GM18526 (cell line): Measurements from ENCODE around the gene EMX1.

Source experiments
- POLR2A ChIP-seq: IDR thresholded peaks from 3 replicates; pipeline ENCODE4 v1.6.1; 2011; ENCODE audit not compliant: insufficient read length; ENCODE audit errors: extremely low read depth

EMX1 gene

DNA sequence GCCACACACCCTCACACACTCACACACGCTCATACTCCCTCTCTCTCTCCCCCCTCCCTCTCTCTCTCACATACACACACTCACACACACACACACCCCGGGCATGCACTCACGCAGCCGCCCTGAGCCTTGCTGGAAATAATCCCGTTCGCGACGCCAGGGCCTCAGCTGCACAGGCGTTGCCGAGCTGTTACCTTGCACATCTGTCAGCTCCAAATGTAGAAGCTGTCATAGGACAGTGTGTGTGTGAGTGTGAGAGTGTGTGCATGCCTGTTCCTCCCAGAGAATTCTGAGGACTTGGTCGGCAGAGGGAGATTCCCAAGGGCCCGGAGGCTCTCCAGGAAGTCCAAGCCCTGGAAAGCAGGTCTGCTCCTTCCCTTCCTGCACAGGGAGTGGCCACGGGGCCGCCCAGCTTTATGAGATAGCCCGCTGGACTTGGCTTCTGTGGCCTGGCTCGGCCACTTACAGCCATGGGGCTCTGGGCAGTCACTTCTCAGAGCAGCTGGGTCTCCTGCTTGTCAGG lies 21.5 kb upstream of the EMX1 start:
- no peak for TF ChIP-seq POLR2A

- TF ChIP-seq POLR2A = no peak
These were observed 20.9 kb upstream of the EMX1 start for GRCh38 chr2:72896446-72896845.

- TF ChIP-seq POLR2A = no peak
These were observed 19.3 kb upstream of the EMX1 start for GRCh38 chr2:72897785-72898584.

DNA sequence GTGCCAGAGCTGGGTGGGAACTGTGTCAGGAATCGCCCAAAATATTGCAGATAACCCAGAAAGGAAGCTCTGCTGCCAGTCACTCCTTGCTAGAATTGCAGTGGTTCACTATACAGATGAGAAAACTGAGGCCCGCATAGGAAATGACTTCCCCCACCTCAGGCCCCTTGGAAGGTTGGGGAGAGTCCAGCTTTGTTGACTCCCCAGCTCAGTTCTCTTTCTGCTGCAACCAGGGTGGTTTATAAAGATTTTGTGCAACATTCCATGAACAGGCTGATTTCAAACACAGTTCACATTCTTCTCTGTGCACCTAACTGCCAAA lies 18.8 kb upstream of the EMX1 start:
- TF ChIP-seq POLR2A = no peak

DNA sequence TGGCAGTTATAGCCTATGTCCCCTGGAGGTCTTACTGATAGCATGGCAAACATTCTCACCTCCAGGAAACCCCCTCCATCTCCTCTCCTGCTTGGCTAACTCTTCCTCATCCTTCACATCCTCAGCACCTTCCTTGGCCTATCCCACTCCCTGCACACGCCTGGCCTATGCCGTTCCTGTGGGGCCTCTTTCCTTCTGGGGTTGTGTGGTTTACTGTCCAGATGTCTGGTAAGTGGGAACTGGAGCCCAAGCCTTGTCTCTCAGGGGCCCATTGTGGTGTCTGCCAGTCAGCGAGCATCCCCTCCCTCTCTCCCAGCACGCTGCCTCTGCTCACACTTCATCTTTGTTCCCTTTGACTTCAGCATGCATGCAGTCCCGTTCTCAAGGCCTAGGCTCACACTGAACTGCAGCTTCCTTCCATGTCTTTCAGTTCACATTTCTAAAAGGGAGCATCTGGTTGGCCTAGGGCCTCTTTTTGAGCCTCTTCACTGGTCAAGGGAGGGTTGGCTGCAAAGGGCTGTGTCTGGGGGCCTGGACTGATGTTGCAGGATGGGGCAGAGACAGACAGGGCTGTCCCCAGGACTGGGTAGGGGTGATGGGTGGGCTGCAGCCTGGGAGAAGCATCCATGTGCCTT lies 17.0 kb upstream of the EMX1 start:
- no peak for TF ChIP-seq POLR2A

GRCh38 chr2:72901426-72901825 lies 15.9 kb upstream of the EMX1 start:
- TF ChIP-seq POLR2A = no peak

DNA sequence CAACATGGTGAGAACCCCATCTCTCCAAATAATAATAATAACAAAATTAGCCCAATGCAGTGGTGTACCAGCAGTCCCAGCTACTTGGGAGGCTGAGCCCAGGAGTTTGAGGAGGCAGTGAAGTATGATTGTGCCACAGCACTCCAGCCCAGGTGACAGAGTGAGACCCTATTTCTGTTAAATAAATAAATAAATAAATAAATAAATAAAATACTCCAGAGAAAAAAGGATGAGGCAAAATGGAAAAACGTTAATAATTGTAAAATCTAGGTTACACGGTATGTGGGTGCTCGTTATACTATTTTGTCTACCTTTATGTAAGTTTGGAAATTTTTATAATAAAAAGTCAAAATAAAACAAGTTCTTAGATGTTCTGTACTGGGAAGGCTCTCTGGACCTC lies 8.6 kb upstream of the EMX1 start:
- TF ChIP-seq POLR2A = no peak

GRCh38 chr2:72911256-72911655 lies 6.1 kb upstream of the EMX1 start:
- no peak for TF ChIP-seq POLR2A

DNA sequence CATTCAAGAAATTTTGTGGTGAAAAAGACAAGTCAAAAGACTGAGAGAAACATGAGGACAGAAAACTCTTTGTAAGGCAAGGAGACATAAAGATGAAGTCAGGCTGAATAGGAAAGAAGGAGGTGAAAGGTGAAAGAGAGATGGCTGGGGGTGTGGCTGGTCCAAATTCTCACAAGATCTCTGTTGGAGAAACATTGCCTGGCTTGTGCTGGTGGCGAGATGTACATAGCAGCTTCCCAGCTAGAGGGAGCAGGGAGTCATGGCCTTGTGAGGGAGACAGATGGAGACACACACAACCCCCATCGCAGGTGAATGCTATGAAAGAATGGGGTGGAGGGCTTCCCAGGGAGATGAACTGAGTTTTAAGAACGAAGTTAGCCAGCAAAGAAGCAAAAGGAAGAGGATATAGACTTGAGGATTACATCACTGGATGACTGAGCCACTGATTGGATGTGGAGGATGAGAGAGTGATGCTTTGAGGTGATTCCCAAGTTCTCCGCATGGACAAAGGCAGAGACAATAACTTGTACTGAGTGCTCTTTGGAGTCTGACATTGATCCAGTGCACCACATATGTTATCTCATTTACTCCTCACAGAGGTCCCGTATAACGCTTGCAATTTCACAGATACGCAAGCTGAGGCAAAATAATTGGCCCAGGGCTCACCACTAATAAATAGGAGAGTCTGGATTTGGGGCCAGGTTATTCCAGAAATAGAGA lies 3.7 kb upstream of the EMX1 start:
- no peak for TF ChIP-seq POLR2A

DNA sequence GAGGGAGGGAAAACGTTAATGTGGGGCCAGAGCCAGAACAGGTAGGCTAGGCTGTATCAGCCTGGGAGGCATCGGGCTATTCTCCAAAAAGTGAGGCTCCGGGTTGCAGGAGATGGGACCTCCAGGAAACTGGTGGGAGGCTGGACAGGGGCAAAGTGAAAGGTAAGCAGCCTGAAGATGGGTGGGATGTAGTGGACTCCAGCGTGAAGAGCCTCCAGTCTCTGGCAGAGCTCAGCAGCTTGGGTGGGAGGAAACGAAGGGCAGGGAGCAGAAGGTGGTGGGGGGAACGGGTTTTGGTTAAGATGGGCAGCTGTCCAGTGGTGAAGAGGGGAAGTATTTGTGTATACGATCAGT lies 3.1 kb upstream of the EMX1 start:
- no peak for TF ChIP-seq POLR2A

DNA sequence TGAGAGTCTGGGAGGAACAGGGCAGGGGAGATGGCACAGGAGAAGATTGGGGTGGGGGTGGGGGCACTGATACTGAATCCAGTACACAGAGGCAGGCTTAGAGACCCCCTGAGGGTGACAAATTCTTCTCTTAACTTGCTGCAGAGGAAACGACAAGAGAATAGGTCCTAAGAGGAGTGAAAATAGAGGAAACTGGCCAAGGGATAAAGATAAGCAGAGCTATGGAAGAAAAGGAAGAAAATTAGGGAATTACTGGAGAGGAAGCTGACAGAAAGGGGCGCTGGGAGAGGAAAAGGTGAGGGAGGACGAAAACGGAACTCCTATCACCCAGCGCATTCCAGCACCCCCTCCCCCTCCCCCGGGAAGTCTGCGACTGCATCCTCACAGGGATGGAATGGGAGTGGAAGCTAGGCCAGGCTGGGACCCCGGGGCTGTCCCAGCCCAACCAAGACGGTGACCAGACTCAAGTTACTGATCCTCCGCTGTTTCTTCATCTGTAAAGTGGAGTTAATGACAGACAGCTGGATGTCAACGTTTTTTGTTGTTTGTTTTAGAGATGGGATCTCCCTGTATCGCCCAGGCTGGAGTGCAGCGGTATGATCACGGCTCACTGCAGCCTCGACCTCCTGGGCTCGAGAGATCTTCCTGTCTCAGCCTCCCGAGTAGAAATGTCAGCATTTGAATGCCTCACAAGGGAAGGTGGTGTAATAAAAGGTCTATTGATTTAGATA lies 2.6 kb upstream of the EMX1 start:
- TF ChIP-seq POLR2A = no peak

DNA sequence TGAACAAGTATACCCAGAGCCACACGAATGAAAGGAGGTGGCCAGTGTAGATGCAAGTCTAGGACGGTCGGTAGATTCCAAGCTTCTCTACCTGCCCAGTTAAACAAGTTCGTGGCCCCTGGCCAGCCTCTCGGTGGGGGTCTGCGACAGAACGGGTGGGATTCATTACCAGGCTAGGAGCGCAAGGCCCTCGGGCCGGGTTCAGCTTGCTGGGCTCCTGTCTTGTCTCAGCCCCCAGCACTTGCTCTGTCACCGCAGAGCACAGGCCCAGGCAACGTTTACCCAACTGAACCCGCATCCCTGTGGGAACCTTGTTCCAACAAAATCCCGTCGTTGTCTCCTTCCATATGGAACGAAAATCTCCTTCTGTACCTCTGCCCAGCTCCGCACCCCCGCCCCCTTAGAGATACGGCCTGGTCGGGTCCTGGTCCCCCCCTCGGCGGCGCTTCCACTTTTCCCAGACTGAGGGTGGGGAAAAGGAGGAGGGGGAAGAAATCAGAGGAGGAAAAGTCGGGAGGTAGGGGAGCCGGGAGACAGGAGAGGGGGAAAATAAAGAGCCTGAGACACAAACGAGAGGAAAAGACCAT lies 1.9 kb upstream of the EMX1 start:
- TF ChIP-seq POLR2A = no peak

DNA sequence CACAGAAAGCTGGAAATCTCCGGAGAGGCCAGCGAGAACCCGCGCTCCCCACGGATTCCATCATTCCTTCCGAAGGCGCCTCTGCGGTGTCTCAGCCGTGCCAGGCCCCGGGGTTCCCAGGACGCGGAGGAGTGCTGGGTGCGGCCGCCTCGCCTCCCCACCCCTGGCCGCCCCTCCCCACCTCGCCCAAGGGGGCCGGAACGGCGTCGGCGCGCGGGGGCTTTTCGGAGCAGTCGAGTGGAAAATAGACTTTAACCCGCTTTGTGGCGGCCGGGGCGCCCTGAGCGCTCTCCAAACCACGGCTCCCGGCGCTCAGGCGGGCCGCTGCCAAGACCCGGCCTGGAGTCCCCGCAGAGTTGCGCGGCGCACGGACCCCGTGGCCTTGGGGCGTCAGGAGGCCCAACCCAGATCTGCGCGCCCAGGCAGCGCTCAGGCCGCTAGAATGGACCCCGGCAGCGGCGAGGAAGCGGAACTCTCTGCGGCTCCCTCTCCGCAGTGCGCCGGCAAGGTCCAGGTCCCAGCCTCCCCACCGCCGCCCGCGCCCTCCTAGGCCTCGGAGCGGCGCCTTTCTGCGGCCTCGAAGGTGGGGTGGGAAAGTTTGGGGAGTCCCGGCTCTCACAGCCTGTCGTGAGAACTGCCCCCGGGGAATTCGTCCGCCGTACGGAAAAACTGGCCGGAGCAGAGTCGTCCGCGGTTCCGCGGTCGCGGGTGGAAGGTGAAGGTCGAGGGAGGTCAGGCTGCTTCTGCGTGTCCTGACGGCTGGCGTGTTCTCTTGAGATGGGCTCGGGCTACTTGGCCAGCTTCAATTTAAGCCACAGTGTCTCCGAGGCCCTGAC lies 1.2 kb upstream of the EMX1 start:
- no peak for TF ChIP-seq POLR2A

GRCh38 chr2:72916743-72917137 lies 579 bp upstream of the EMX1 start:
- TF ChIP-seq POLR2A = no peak
